ENCODE data around the gene KIAA1217. TPM values are rescaled to one million over a fixed set of nuclear protein-coding genes. Genes with fewer than 3 reads are reported as not detected.

KIAA1217 gene
- polyA plus RNA-seq, 2 of the 4 experiments (the other 2 are of a cell fraction): 1.5 to 2.7 TPM

GRCh38 chr10:24513155-24513554, 304.2 kb downstream of the KIAA1217 start:
- DNase-seq (ENCODE audit: low read depth in 1 of 2, low spot score in 1 of 2) (peak in 1 of 2 experiments; percentile 13), ATAC-seq (no peak), FAIRE-seq (no peak)
- 77% methylated on average over 9 of the region's 9 CpGs for WGBS (ENCODE audit: missing lambda C conversion rate)
- ChIA-PET CTCF (interaction anchor here (0.9 to 2.2 kb wide), 5 partner anchors 9 to 519 kb away, joined by 3 to 10 read pairs (median 7); no protein-coding TSS in a partner anchor), POLR2A (no interaction called here)
- H3K4me1 ChIP-seq: no peaks in the 10 kb centered on the region
- H3K9me3 ChIP-seq: no peaks in the 10 kb centered on the region
- TF ChIP-seq E2F6 (IDR thresholded peaks at IDR 0.05; ENCODE audit: borderline replicate concordance, low read depth): no peak
- TF ChIP-seq RAD21 (conservative IDR thresholded peaks at IDR 0.05 in 1 of 2, IDR thresholded peaks at IDR 0.05 in 1 of 2): peak; percentile 31 to 51; a peak in 3 of 5 replicates
- TF ChIP-seq CTCF (IDR thresholded peaks at IDR 0.05): peak; percentile 21; the same call in 1 of the 3 replicates
- no peak for TF ChIP-seq EP300 (IDR thresholded peaks at IDR 0.05)
- H3K27ac ChIP-seq: no peak overlapping the region
- H3K4me3 ChIP-seq: no peak overlapping the region
- no peak overlapping the region for H3K4me2 ChIP-seq

- ATAC-seq (no peak), FAIRE-seq (no peak), DNase-seq (ENCODE audit: low read depth in 1 of 2, low spot score in 1 of 2) (no peak)
- ChIA-PET POLR2A (no interaction called here), CTCF (interaction anchor here (0.6 kb wide), 1 partner anchor 22 kb away, joined by 3 read pairs; no protein-coding TSS in a partner anchor)
- TF ChIP-seq GATA3 (IDR thresholded peaks at IDR 0.05; ENCODE audit: borderline replicate concordance) (no peak), JUNB (IDR thresholded peaks at IDR 0.05) (no peak), CEBPB (IDR thresholded peaks at IDR 0.05) (no peak), HEYL (CRISPR knock-in tag; IDR thresholded peaks at IDR 0.05) (no peak), TFCP2L1 (CRISPR knock-in tag; IDR thresholded peaks at IDR 0.05) (no peak), SREBF2 (IDR thresholded peaks at IDR 0.05) (no peak), ESRRA (IDR thresholded peaks at IDR 0.05; ENCODE audit: borderline replicate concordance, low read length) (no peak), FOXS1 (CRISPR knock-in tag; IDR thresholded peaks at IDR 0.05) (no peak), HOXB13 (CRISPR knock-in tag; IDR thresholded peaks at IDR 0.05; ENCODE audit: low read depth) (no peak), ZSCAN20 (CRISPR knock-in tag; IDR thresholded peaks at IDR 0.05) (no peak), CBX2 (IDR thresholded peaks at IDR 0.05; ENCODE audit: borderline replicate concordance, low read depth) (no peak), HES2 (IDR thresholded peaks at IDR 0.05) (no peak), E2F6 (IDR thresholded peaks at IDR 0.05; ENCODE audit: borderline replicate concordance, low read depth) (no peak), BHLHE40 (IDR thresholded peaks at IDR 0.05; ENCODE audit: low read depth, low read length) (no peak), MAZ (IDR thresholded peaks at IDR 0.05; ENCODE audit: borderline replicate concordance, low read depth, low read length) (no peak), NPAS2 (CRISPR knock-in tag; IDR thresholded peaks at IDR 0.05; ENCODE audit: borderline replicate concordance) (no peak), EHF (CRISPR knock-in tag; IDR thresholded peaks at IDR 0.05) (no peak), HMGXB4 (CRISPR knock-in tag; IDR thresholded peaks at IDR 0.05; ENCODE audit: borderline replicate concordance) (no peak)
- Histone ChIP-seq H3K4me1 (no peaks in the 10 kb centered on the region), H3K9me3 (no peaks in the 10 kb centered on the region), H3K4me2 (no peak overlapping the region), H3K27ac (no peak overlapping the region), H3K4me3 (no peak overlapping the region)
- 72% methylated on average over 2 of the region's 2 CpGs for WGBS (ENCODE audit: missing lambda C conversion rate)
Observed at GRCh38 chr10:24515481-24515880, 306.5 kb downstream of the KIAA1217 start.
